ENCODE results near the gene LEP. TPM values are rescaled to one million over a fixed set of nuclear protein-coding genes. Genes with fewer than 3 reads are reported as not detected.

LEP gene
- total and polyA plus RNA-seq, 2 of the 8 experiments (the other 6 are each of a cell fraction or from before 2014, with no cell fraction given) = not detected

- Histone ChIP-seq H2BK120ac (replicated peaks; ENCODE audit: low read depth, low read length) (no peak overlapping the region), H3K18ac (ENCODE audit: extremely low read depth, low read length) (no peak overlapping the region), H3K79me2 (ENCODE audit: control insufficient read depth in 1 of 2, insufficient read depth in 2 of 2, low read length in 2 of 2) (no peaks in the 10 kb centered on the region), H3K4me1 (replicated peaks in 1 of 4; ENCODE audit: control insufficient read depth in 3 of 4, insufficient read depth in 4 of 4, low read length in 3 of 4) (peaks cover 2 to 9% (median 5%) of the 10 kb centered on the region in 4 experiments; a peak in 6 of 7 replicates), H4K20me1 (replicated peaks in 1 of 2; ENCODE audit: control insufficient read depth in 1 of 2, insufficient read depth in 2 of 2, low read length in 2 of 2) (peaks cover 0 to 1% of the 10 kb centered on the region in 2 experiments), H3K79me1 (ENCODE audit: low read depth, low read length) (no peaks in the 10 kb centered on the region), H3K4ac (replicated peaks; ENCODE audit: insufficient read length, low read depth, low read length) (no peak overlapping the region), H2BK20ac (ENCODE audit: low read length) (no peak overlapping the region), H3K23me2 (ENCODE audit: low read depth, low read length) (no peaks in the 10 kb centered on the region), H2BK5ac (ENCODE audit: low read depth, low read length) (no peak overlapping the region), H2BK12ac (ENCODE audit: low read depth, low read length) (no peak overlapping the region), H3K36me3 (ENCODE audit: control insufficient read depth in 2 of 4, insufficient read depth in 4 of 4, low read length in 3 of 4) (no peaks in the 10 kb centered on the region), H4K91ac (replicated peaks; ENCODE audit: insufficient read length, low read length) (no peak overlapping the region), H3K27me3 (replicated peaks in 1 of 4; ENCODE audit: control insufficient read depth in 3 of 4, extremely low read depth in 1 of 4, insufficient read depth in 3 of 4, low read length in 3 of 4) (peaks cover 0 to 1% (median 0%) of the 10 kb centered on the region in 4 experiments; a peak in 3 of 7 replicates), H3K9me3 (ENCODE audit: insufficient read depth in 2 of 2, low read depth in 1 of 2, low read length in 1 of 2) (no peaks in the 10 kb centered on the region; a peak in 1 of 4 replicates), H3K27ac (ENCODE audit: low read depth, low read length) (no peak overlapping the region), H3K9ac (replicated peaks in 1 of 4; ENCODE audit: extremely low read depth in 1 of 4, low read depth in 3 of 4, low read length in 3 of 4) (no peak overlapping the region), H3K4me2 (ENCODE audit: insufficient read depth in 1 of 2, low read depth in 2 of 2, low read length in 2 of 2) (no peak overlapping the region), H2AFZ (ENCODE audit: low read length) (no peak overlapping the region), H3K14ac (ENCODE audit: insufficient read length) (no peak overlapping the region), H3K56ac (replicated peaks; ENCODE audit: insufficient read length, low read depth, low read length) (no peak overlapping the region), H2AK5ac (ENCODE audit: low read depth, low read length) (no peak overlapping the region), H4K8ac (ENCODE audit: extremely low read depth, insufficient read depth, low read length) (no peak overlapping the region; the same call in 1 of the 2 replicates), H4K5ac (ENCODE audit: insufficient read length, low read depth, low read length) (no peak overlapping the region), H3K4me3 (ENCODE audit: extremely low read depth in 1 of 4, insufficient read depth in 2 of 4, low read depth in 3 of 4, low read length in 4 of 4) (no peak overlapping the region), H3K23ac (ENCODE audit: insufficient read length) (no peak overlapping the region), H2BK15ac (ENCODE audit: low read length) (no peak overlapping the region)
- ChIA-PET CTCF (ENCODE audit: partially characterized antibody) (interaction anchor here (0.8 to 1.5 kb wide), 5 partner anchors 10 to 85 kb away, joined by 3 to 4 read pairs (median 3); no protein-coding TSS in a partner anchor), POLR2A (ENCODE audit: partially characterized antibody) (no interaction called here)
- no peak for DNase-seq (ENCODE audit: low read depth in 1 of 2, low spot score in 2 of 2)
- no peak for TF ChIP-seq HDAC2 (IDR thresholded peaks at IDR 0.05; ENCODE audit: borderline replicate concordance in 1 of 2, low read depth in 2 of 2, low read length in 2 of 2)
- TF ChIP-seq POU5F1 (IDR thresholded peaks at IDR 0.05; ENCODE audit: low read depth, low read length) = no peak
- TF ChIP-seq SRF (IDR thresholded peaks at IDR 0.05; ENCODE audit: low read depth, low read length) = no peak
- no peak for TF ChIP-seq RAD21 (IDR thresholded peaks at IDR 0.05 in 1 of 2, conservative IDR thresholded peaks at IDR 0.05 in 1 of 2; ENCODE audit: low read depth in 2 of 2, low read length in 2 of 2)
- no peak for TF ChIP-seq SIRT6 (IDR thresholded peaks at IDR 0.05; ENCODE audit: low read length)
- TF ChIP-seq KDM5A (IDR thresholded peaks at IDR 0.05; ENCODE audit: low read length) = no peak
- TF ChIP-seq SAP30 (IDR thresholded peaks at IDR 0.05; ENCODE audit: insufficient read depth, insufficient replicate concordance, low read length) = no peak
- TF ChIP-seq CREB1 (IDR thresholded peaks at IDR 0.05) = no peak
- no peak for TF ChIP-seq SIX5 (IDR thresholded peaks at IDR 0.05; ENCODE audit: low read depth, low read length)
- TF ChIP-seq PHF8 (conservative IDR thresholded peaks at IDR 0.05; ENCODE audit: low read depth, low read length) = no peak
- no peak for TF ChIP-seq EGR1 (IDR thresholded peaks at IDR 0.05; ENCODE audit: borderline replicate concordance, low read depth, low read length)
- TF ChIP-seq JUN (IDR thresholded peaks at IDR 0.05; ENCODE audit: low read depth, low read length) = no peak
- no peak for TF ChIP-seq KDM4A (IDR thresholded peaks at IDR 0.05; ENCODE audit: low read depth, low read length, severe bottlenecking)
- no peak for TF ChIP-seq EP300 (IDR thresholded peaks at IDR 0.05; ENCODE audit: borderline replicate concordance in 1 of 2, low read depth in 2 of 2, low read length in 2 of 2)
- WGBS, 2 experiments (ENCODE audit: extremely low coverage in 1 of 2, insufficient coverage in 1 of 2, insufficient read length in 1 of 2, insufficient replicate concordance in 2 of 2, low coverage in 1 of 2, low lambda C conversion rate in 2 of 2, missing lambda C conversion rate in 1 of 2) = 100% methylated on average over 1 of the region's 1 CpG; no CpG with 5 or more reads in 1 of the 2 experiments
- no peak for FAIRE-seq
Observed at GRCh38 chr7:128215739-128216138, 25.3 kb upstream of the LEP start.
